Measurements from ENCODE around the gene MSMO1.

GRCh38 chr4:165355900-165356300 lies 28.4 kb downstream of the MSMO1 start:
- TF ChIP-seq, protein P1, sequence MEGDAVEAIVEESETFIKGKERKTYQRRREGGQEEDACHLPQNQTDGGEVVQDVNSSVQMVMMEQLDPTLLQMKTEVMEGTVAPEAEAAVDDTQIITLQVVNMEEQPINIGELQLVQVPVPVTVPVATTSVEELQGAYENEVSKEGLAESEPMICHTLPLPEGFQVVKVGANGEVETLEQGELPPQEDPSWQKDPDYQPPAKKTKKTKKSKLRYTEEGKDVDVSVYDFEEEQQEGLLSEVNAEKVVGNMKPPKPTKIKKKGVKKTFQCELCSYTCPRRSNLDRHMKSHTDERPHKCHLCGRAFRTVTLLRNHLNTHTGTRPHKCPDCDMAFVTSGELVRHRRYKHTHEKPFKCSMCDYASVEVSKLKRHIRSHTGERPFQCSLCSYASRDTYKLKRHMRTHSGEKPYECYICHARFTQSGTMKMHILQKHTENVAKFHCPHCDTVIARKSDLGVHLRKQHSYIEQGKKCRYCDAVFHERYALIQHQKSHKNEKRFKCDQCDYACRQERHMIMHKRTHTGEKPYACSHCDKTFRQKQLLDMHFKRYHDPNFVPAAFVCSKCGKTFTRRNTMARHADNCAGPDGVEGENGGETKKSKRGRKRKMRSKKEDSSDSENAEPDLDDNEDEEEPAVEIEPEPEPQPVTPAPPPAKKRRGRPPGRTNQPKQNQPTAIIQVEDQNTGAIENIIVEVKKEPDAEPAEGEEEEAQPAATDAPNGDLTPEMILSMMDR (IDR thresholded peaks at IDR 0.05; ENCODE audit: borderline replicate concordance, extremely low read depth, low read length, poor library complexity, severe bottlenecking), result peak; percentile 62
- no peak for TF ChIP-seq EZH2 (IDR thresholded peaks at IDR 0.05; ENCODE audit: borderline replicate concordance, low read depth, low read length, severe bottlenecking)

All from DND-41 (cell line).